ENCODE data around the gene TM2D3. TPM values are rescaled to one million over a fixed set of nuclear protein-coding genes. Genes with fewer than 3 reads are reported as not detected.

The TM2D3 gene
- total and polyA plus RNA-seq, 8 donors: 20.4 to 128 (median 46.2) TPM

- peaks cover 34 to 68% (median 60%) of the 10 kb centered on the region in 4 donors for H3K36me3 ChIP-seq
- no peak overlapping the region for H3K27ac ChIP-seq
- no peaks in the 10 kb centered on the region for H3K9me3 ChIP-seq
- intact Hi-C loops (cut with DNase I; ENCODE audit: low total_unique reads): no loop called here
- no peak for TF ChIP-seq POLR2AphosphoS5 (IDR thresholded peaks at IDR 0.05)
- no peak for TF ChIP-seq EP300 (IDR thresholded peaks at IDR 0.05)
- no peak for TF ChIP-seq POLR2A (IDR thresholded peaks at IDR 0.05)
- TF ChIP-seq CTCF (IDR thresholded peaks at IDR 0.05): no peak
- H3K27me3 ChIP-seq: no peaks in the 10 kb centered on the region
- DNase-seq: no peak
- H3K4me1 ChIP-seq: peaks cover 27 to 56% (median 40%) of the 10 kb centered on the region in 4 donors
- no peak overlapping the region for H3K4me3 ChIP-seq
- WGBS, 5 donors: 88 to 95% (median 92%) methylated on average over 6 of the region's 6 CpGs
Measured at GRCh38 chr15:101648356-101648755, 3.8 kb downstream of the TM2D3 start.

GRCh38 chr15:101647251-101647650 lies 4.9 kb downstream of the TM2D3 start:
- intact Hi-C loops (cut with DNase I; ENCODE audit: low total_unique reads): no loop called here
- Histone ChIP-seq H3K27ac (no peak overlapping the region), H3K36me3 (peaks cover 40 to 79% (median 71%) of the 10 kb centered on the region in 4 donors), H3K27me3 (no peaks in the 10 kb centered on the region), H3K4me1 (peaks cover 19 to 59% (median 35%) of the 10 kb centered on the region in 4 donors), H3K9me3 (no peaks in the 10 kb centered on the region), H3K4me3 (no peak overlapping the region)
- TF ChIP-seq CTCF (IDR thresholded peaks at IDR 0.05) (no peak), POLR2A (IDR thresholded peaks at IDR 0.05) (no peak), EP300 (IDR thresholded peaks at IDR 0.05) (no peak), POLR2AphosphoS5 (IDR thresholded peaks at IDR 0.05) (no peak)
- WGBS, 5 donors: 64 to 78% (median 77%) methylated on average over 3 of the region's 3 CpGs
- no peak for DNase-seq

GRCh38 chr15:101646672-101647071 lies 5.5 kb downstream of the TM2D3 start:
- Histone ChIP-seq H3K4me1 (peaks cover 19 to 65% (median 38%) of the 10 kb centered on the region in 4 donors), H3K27ac (no peak overlapping the region), H3K4me3 (no peak overlapping the region), H3K36me3 (peaks cover 41 to 84% (median 76%) of the 10 kb centered on the region in 4 donors), H3K27me3 (no peaks in the 10 kb centered on the region), H3K9me3 (no peaks in the 10 kb centered on the region)
- intact Hi-C loops (cut with DNase I; ENCODE audit: low total_unique reads): no loop called here
- TF ChIP-seq POLR2AphosphoS5 (IDR thresholded peaks at IDR 0.05): no peak
- TF ChIP-seq EP300 (IDR thresholded peaks at IDR 0.05): no peak
- 68 to 79% (median 71%) methylated on average over 8 of the region's 8 CpGs for WGBS, 5 donors
- no peak for DNase-seq

- Histone ChIP-seq H3K27me3 (no peaks in the 10 kb centered on the region), H3K9me3 (no peaks in the 10 kb centered on the region), H3K4me3 (no peak overlapping the region), H3K36me3 (peaks cover 40 to 81% (median 80%) of the 10 kb centered on the region in 4 donors), H3K4me1 (peaks cover 0 to 38% (median 17%) of the 10 kb centered on the region in 4 donors), H3K27ac (peak overlapping the region in 4 of 5 donors; percentile 21 to 61 (median 48))
- intact Hi-C loops (cut with DNase I; ENCODE audit: low total_unique reads): loop anchor here (5.0 kb wide), 1 partner anchor 345 kb away; the partner anchor contains the start of gene SNRPA1
- 57 to 67% (median 65%) methylated on average over 11 of the region's 11 CpGs for WGBS, 5 donors
- DNase-seq: peak in 1 of 2 donors; percentile 26
- TF ChIP-seq POLR2A (IDR thresholded peaks at IDR 0.05) (no peak), CTCF (IDR thresholded peaks at IDR 0.05) (no peak), EP300 (IDR thresholded peaks at IDR 0.05) (no peak), POLR2AphosphoS5 (IDR thresholded peaks at IDR 0.05) (no peak)
Measured at GRCh38 chr15:101642361-101642760, 9.8 kb downstream of the TM2D3 start.

- TF ChIP-seq POLR2AphosphoS5 (IDR thresholded peaks at IDR 0.05) (peak in 1 of 3 donors; percentile 25), EP300 (IDR thresholded peaks at IDR 0.05) (no peak), POLR2A (IDR thresholded peaks at IDR 0.05) (no peak)
Measured at GRCh38 chr15:101641894-101642293, 10.3 kb downstream of the TM2D3 start.

More at GRCh38 chr15:101641894-101642293, 10.3 kb downstream of the TM2D3 start:
- peak in 1 of 2 donors; percentile 69 for DNase-seq
- Histone ChIP-seq H3K4me1 (peaks cover 0 to 33% (median 15%) of the 10 kb centered on the region in 4 donors), H3K27ac (peak overlapping the region in 4 of 5 donors; percentile 21 to 61 (median 48)), H3K36me3 (peaks cover 35 to 79% (median 76%) of the 10 kb centered on the region in 4 donors), H3K4me3 (no peak overlapping the region), H3K27me3 (no peaks in the 10 kb centered on the region), H3K9me3 (no peaks in the 10 kb centered on the region)
- WGBS, 5 donors: 53 to 73% (median 60%) methylated on average over 1 of the region's 1 CpG
- intact Hi-C loops (cut with DNase I; ENCODE audit: low total_unique reads): loop anchor here (5.0 kb wide), 1 partner anchor 345 kb away; the partner anchor contains the start of gene SNRPA1
